Measurements from ENCODE around the gene ADAP1.
"Not testable (repeated sequence)": the region's sequence is repeated elsewhere in the genome, so short reads cannot be mapped to it uniquely, and the experiment has no call there.

The ADAP1 gene

GRCh38 chr7:938546-939185 lies 15.8 kb downstream of the ADAP1 start:
- no peak for DNase-seq (ENCODE audit: low read depth in 3 of 3)

DNA sequence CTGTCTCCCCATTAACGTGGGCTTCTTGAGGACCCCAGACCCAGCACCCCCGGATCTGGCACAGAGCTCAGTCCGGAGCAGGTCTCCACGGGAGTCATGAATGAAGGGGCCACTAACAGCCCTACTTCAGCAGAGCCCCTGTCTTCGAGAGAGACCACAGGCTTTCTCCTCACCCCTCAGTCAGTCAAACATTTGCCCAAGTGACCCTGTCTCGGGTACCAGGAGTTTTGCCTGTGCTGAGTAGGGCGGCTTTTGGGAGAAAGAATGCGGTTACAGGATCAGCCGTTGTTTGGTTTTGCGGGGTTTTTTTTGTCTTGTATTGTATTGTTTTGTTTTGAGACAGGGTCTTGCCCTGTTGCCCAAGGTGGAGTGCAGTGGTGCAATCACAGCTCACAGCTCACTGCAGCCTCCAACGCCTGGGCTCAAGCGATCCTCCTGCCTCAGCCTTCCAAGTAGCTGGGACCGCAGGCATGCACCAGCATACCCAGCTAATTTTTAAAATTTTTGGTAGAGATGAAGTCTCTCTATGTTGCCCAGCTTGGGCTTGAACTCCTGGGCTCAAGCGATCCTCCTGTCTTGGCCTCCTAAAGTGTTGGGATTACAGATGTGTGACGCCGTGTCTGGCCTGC lies 16.5 kb downstream of the ADAP1 start:
- DNase-seq (ENCODE audit: low read depth in 3 of 3), result no peak

DNA sequence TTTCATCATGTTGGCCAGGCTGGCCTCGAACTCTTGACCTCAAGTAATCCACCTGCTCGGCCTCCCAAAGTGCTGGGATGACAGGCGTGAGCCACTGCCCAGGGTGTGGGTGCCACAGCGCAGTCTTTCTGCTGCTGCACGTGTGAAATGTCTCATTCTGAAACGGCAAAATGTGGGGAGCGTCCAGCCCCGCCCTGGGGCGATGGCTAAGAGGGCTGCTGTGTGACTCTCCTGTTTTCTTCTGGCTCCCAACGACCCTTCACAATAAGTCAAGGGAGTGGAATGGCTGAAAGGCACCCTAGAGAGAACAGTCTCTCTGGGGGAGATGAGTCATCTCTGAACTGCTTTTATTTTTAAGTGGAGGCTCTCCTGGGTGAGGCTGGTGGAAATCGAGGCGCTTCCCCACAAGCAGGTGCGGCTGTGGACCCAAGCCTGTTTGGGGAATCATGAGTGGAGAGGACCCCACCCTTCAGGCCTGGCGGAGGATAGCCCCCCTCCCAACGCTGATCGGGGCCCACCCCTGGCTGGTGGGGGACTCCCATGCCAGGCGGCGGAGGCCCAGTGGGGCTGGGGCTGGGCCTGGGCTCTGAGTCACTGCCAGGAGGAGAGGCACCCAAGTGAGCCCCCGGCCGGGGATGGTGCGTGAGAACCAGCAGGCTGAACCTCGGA lies 18.0 kb downstream of the ADAP1 start:
- DNase-seq (ENCODE audit: low read depth in 3 of 3), result no peak

GRCh38 chr7:935874-936385 lies 18.6 kb downstream of the ADAP1 start:
- no peak for DNase-seq (ENCODE audit: low read depth in 3 of 3)

GRCh38 chr7:935164-935873 lies 19.2 kb downstream of the ADAP1 start:
- no peak for DNase-seq (ENCODE audit: low read depth in 3 of 3)

- DNase-seq (ENCODE audit: low read depth in 3 of 3), result no peak
Observed at GRCh38 chr7:934469-935163, 19.9 kb downstream of the ADAP1 start.

GRCh38 chr7:932651-932975 lies 21.9 kb downstream of the ADAP1 start:
- DNase-seq (ENCODE audit: low read depth in 3 of 3), result no peak

GRCh38 chr7:931871-932650 lies 22.4 kb downstream of the ADAP1 start:
- DNase-seq (ENCODE audit: low read depth in 3 of 3), result no peak

DNA sequence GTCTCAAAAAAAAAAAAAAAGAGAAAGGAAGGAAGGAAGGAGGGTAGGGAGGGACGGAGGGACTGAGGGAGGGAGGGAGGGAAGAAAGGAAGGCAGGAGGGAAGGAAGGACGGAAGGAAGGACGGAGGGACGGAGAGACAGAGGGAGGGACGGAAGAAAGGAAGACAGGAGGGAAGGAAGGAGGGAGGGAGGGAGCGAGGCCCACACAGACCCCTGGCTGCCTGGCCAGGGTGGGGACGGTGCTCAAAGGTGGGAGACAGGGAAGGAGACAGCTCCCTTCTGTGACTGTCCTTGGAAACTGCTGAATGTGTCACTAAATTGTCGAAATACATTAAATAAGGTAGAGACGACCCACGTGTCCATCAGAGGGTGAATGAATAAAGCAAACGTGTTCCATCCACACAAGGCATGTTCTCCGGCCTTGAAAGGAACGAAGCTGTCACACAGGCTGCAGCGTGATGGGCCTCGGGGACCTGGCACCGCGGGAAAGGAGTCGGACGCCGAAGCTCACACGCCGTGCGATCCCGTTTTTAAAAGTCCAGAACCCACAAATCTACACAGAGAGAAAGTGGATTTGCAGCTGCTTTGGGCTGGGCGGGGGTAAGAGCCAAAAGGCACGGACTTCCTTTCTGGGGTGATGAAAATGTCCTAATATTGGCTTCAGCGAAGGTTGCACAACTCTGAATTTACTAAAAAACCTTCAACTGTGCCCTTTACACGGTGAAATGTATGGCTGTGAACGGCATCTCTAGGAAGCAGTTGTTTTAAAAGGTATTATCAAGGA lies 23.3 kb downstream of the ADAP1 start:
- no peak for DNase-seq (ENCODE audit: low read depth in 3 of 3)

DNA sequence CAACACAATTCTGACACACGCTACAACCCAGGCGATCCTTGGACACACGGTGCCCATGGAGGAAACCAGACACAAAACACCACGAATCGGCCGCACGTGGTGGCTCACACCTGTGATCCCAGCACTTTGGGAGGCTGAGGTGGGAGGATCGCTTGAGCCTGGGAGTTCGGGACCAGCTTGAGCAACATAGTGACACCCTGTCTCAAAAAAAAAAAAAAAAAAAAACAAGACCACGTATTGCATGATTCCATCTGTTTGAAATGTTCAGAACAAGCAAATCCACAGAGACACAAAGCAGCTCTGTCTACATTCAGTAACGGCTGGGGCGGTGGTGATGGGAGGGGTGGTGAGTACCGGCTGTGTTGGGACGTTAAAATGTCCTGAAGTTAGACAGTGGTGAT lies 25.2 kb downstream of the ADAP1 start:
- no peak for DNase-seq (ENCODE audit: low read depth in 3 of 3)

DNA sequence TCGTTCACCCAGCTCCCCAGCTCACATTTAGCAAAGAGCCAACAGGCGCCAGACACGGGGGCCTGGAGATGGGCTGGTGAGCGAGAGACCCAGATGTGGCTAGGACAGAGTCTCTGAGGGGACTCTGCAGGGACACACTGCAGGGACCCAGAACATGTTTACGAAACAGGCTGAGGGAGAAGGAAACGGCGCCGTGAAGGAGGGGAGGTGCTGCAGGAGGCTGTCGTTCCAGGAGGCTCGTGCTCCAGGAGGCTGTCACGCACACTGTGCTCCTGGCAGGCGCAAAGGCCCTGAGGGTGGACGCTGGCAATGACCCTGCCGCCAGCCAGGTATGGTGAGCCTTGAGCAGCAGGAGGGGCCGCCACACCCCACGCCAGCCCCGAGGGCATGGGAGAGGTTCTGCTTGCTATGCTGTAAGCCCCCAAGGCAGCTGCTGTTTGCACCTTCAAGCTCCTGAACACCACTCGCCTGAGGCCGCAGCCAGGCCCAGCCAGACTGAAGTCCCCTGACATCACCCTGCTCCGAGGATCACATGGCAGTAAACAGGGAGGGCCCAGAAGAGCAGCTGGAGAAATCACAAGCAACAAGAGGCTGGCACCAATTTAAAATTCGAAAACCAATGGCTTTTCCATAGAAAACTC lies 27.3 kb downstream of the ADAP1 start:
- no peak for DNase-seq (ENCODE audit: low read depth in 3 of 3)

GRCh38 chr7:926061-927030 lies 28.1 kb downstream of the ADAP1 start:
- no peak for DNase-seq (ENCODE audit: low read depth in 3 of 3)

DNA sequence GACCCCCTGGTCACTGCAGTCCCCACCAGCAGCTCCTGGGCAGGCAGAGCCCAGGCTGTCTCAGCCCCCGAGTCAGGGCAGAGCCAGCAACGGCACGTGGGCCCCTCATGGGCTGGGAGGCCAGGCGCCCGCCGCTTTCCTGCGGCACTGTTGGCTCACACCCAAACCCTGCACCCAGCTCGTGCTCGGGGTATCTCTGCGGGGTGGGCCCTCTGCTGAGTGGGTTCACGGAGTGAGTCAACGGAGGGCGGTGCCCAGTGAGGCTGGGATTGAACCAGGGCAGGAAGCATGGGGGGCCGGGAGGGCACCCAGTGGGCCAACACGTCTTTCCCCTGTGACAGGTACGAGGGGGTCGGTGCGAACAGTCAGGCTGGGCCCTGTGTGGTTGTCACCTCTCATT lies 28.9 kb downstream of the ADAP1 start:
- DNase-seq (ENCODE audit: low read depth in 3 of 3), result no peak

GRCh38 chr7:924541-925231 lies 29.8 kb downstream of the ADAP1 start:
- DNase-seq (ENCODE audit: low read depth in 3 of 3), result no peak

- DNase-seq (ENCODE audit: low read depth in 3 of 3), result not testable (repeated sequence)
Observed at GRCh38 chr7:924042-924441, 30.4 kb downstream of the ADAP1 start.

DNA sequence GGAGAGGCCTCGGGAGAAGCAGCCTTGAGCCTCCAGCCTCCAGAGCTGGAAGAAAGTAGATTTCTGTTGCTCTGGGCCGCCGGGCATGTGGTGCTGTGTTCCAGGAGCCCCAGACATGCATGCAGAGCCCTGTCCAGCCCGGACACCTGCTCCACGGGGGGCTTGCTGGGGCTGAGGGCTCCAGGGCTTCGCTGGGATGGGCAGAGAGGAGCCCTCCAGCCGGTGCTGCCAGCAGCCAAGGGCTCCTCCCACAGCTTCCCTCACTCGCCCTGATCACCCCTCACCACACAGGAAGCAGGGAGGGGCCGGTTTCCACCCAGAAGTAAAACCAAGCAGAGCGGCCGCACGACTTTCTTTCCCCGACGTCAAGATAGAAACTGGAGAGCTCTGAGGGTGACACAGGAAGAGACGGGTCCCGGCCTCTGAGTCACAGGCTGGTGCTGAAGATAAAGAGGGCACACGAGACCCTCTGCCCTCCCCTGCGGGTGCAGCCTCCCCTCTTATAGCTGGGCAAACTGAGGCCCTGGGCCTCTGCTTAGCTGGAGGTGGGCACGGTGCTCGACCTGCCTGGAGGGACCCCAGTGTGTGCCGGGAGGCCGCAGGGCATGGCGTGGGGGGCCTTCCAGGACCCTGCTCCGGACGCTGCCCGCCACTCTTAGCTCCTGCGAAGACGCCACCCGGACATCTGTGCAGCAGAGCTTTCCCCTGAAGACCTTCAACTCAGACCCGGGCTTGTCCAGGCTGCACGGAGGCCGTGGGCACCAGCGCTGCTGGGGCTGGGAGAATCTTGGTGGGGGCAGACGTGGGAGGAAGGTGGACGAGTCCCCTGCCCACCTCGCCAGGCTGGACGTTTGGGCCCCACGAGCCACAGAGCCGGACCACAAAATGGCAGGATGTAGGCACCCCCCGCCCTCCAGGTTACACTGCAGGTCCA lies 31.1 kb downstream of the ADAP1 start:
- DNase-seq (ENCODE audit: low read depth in 3 of 3), result peak; percentile 75 to 88 (median 83)

Measured in stimulated activated CD4-positive, alpha-beta T cell treated with anti-CD3 and anti-CD28 coated beads, TNF-alpha, amount 100 ng/mL, for 4 hours (primary cell).